Fibroblast of lung (primary cell): ENCODE data around the gene TMEM242. TPM values are rescaled to one million over a fixed set of nuclear protein-coding genes. Genes with fewer than 3 reads are reported as not detected.

Experiments used
- DNase-seq, 2 donors: peaks; one replicate each; pipeline versions ENCODE4 v3.0.0 to v3.0.0-alpha.2; 2010; ENCODE audit warnings: low read depth in 2 of 2
- H2AFZ ChIP-seq: 2 replicates; pipeline ENCODE4 v1.5.1; 2012; ENCODE audit warnings: low read length, control low read depth, inconsistent platforms
- H3K27ac ChIP-seq: 2 replicates; pipeline ENCODE4 v1.5.1; 2011; ENCODE audit warnings: low read length, control low read depth; ENCODE audit not compliant: insufficient read depth
- H3K27me3 ChIP-seq: 2 replicates; pipeline ENCODE4 v1.5.1; 2011; ENCODE audit warnings: mild to moderate bottlenecking, low read length; ENCODE audit not compliant: control insufficient read depth, insufficient read depth
- H3K36me3 ChIP-seq: 2 replicates; pipeline ENCODE4 v1.5.1; 2011; ENCODE audit warnings: low read length; ENCODE audit not compliant: control insufficient read depth, insufficient read depth
- H3K4me1 ChIP-seq: 2 replicates; pipeline ENCODE4 v1.5.1; 2011; ENCODE audit warnings: low read length; ENCODE audit not compliant: control insufficient read depth, insufficient read depth; ENCODE audit errors: extremely low read depth
- H3K4me2 ChIP-seq: 2 replicates; pipeline ENCODE4 v1.5.1; 2011; ENCODE audit warnings: low read length, control low read depth; ENCODE audit not compliant: insufficient read depth; ENCODE audit errors: extremely low read depth
- H3K4me3 ChIP-seq, 4 experiments: fragments of 200-600 bp in 1 of 4; sonication (generic) in 1 of 4; replicated peaks in 1 of 4; 2 replicates each; pipeline ENCODE4 v1.5.1; 2011 to 2016; ENCODE audit warnings: low read length in 4 of 4, low read depth in 3 of 4, mild to moderate bottlenecking in 3 of 4, control low read depth in 2 of 4, inconsistent platforms in 1 of 4, mixed read lengths in 1 of 4; ENCODE audit not compliant: insufficient read depth in 1 of 4; ENCODE audit errors: control extremely low read depth in 1 of 4
- H3K79me2 ChIP-seq: 2 replicates; pipeline ENCODE4 v1.5.1; 2012; ENCODE audit warnings: mild to moderate bottlenecking, low read length, inconsistent platforms; ENCODE audit not compliant: control insufficient read depth, insufficient read depth
- H3K9ac ChIP-seq: 2 replicates; pipeline ENCODE4 v1.5.1; 2011; ENCODE audit warnings: mild to moderate bottlenecking, low read length, control low read depth; ENCODE audit not compliant: insufficient read depth
- H3K9me3 ChIP-seq: 2 replicates; pipeline ENCODE4 v1.5.1; 2012; ENCODE audit warnings: low read depth, low read length; ENCODE audit not compliant: control insufficient read depth, insufficient read depth
- H4K20me1 ChIP-seq: 2 replicates; pipeline ENCODE4 v1.5.1; 2011; ENCODE audit warnings: low read length; ENCODE audit not compliant: control insufficient read depth, insufficient read depth; ENCODE audit errors: extremely low read depth
- CTCF ChIP-seq, 2 donors: IDR thresholded peaks in 1 of 2; conservative IDR thresholded peaks in 1 of 2; 1 replicate in 1 of 2; 2 replicates in 1 of 2; pipeline ENCODE4 v1.5.1; 2011 to 2012; ENCODE audit warnings: low read length in 2 of 2, control low read depth in 1 of 2, inconsistent platforms in 1 of 2, low read depth in 1 of 2, mild to moderate bottlenecking in 1 of 2
- EZH2 ChIP-seq: IDR thresholded peaks from 2 replicates; pipeline ENCODE4 v1.5.1; 2012; ENCODE audit warnings: low read length, control low read depth, mild to moderate bottlenecking; ENCODE audit errors: missing control alignments
- polyA plus RNA-seq, 2 donors: library from polyadenylated mRNA; depleted of rRNA in 1 of 2; stranded (reverse) in 1 of 2; unstranded in 1 of 2; fragments of >200 nt; gene quantifications; 2 replicates each; pipeline ENCODE4 v1.2.1, GENCODE V29; 2011 to 2012; ENCODE audit warnings: missing spikeins in 1 of 2
- total RNA-seq: library from RNA; depleted of rRNA; stranded (reverse); fragments of >200 nt; gene quantifications from 2 replicates; pipeline ENCODE4 v1.2.1, GENCODE V29; 2014

Gene TMEM242
- total and polyA plus RNA-seq, 2 donors (not counting 1 experiment from before 2014, with no cell fraction given): 7.3 to 7.8 TPM

GRCh38 chr6:157368359-157369049 lies 45.2 kb upstream of the TMEM242 start:
- TF ChIP-seq CTCF (conservative IDR thresholded peaks at IDR 0.05 in 1 of 2, IDR thresholded peaks at IDR 0.05 in 1 of 2; ENCODE audit: low read depth in 1 of 2, low read length in 2 of 2): no peak
- no peak for TF ChIP-seq EZH2
- Histone ChIP-seq H4K20me1 (no peaks in the 10 kb centered on the region), H3K27me3 (no peaks in the 10 kb centered on the region), H3K4me1 (no peaks in the 10 kb centered on the region), H3K9ac (no peak overlapping the region), H3K27ac (no peak overlapping the region), H3K4me2 (no peak overlapping the region), H3K4me3 (no peak overlapping the region), H2AFZ (no peak overlapping the region), H3K79me2 (no peaks in the 10 kb centered on the region), H3K9me3 (no peaks in the 10 kb centered on the region), H3K36me3 (no peaks in the 10 kb centered on the region)
- DNase-seq: no peak

GRCh38 chr6:157366648-157367047 lies 43.3 kb upstream of the TMEM242 start:
- no peak overlapping the region for H3K27ac ChIP-seq
- H3K9me3 ChIP-seq: no peaks in the 10 kb centered on the region
- TF ChIP-seq CTCF (conservative IDR thresholded peaks at IDR 0.05 in 1 of 2, IDR thresholded peaks at IDR 0.05 in 1 of 2; ENCODE audit: low read depth in 1 of 2, low read length in 2 of 2): no peak
- no peak for TF ChIP-seq EZH2
- H3K36me3 ChIP-seq: no peaks in the 10 kb centered on the region
- H4K20me1 ChIP-seq: no peaks in the 10 kb centered on the region
- no peak overlapping the region for H3K4me2 ChIP-seq
- H3K27me3 ChIP-seq: no peaks in the 10 kb centered on the region
- H3K4me1 ChIP-seq: no peaks in the 10 kb centered on the region
- H3K9ac ChIP-seq: no peak overlapping the region
- no peaks in the 10 kb centered on the region for H3K79me2 ChIP-seq
- no peak overlapping the region for H2AFZ ChIP-seq
- DNase-seq: no peak
- H3K4me3 ChIP-seq: no peak overlapping the region

- Histone ChIP-seq H3K9ac (no peak overlapping the region), H3K9me3 (no peaks in the 10 kb centered on the region), H3K4me1 (no peaks in the 10 kb centered on the region), H4K20me1 (no peaks in the 10 kb centered on the region), H3K27ac (no peak overlapping the region), H3K36me3 (no peaks in the 10 kb centered on the region), H3K79me2 (no peaks in the 10 kb centered on the region), H2AFZ (no peak overlapping the region), H3K27me3 (no peaks in the 10 kb centered on the region), H3K4me3 (no peak overlapping the region), H3K4me2 (no peak overlapping the region)
- TF ChIP-seq CTCF (conservative IDR thresholded peaks at IDR 0.05 in 1 of 2, IDR thresholded peaks at IDR 0.05 in 1 of 2; ENCODE audit: low read depth in 1 of 2, low read length in 2 of 2) (no peak), EZH2 (no peak)
- DNase-seq: peak in 1 of 2 donors; percentile 6
Measured at GRCh38 chr6:157364705-157365104, 41.4 kb upstream of the TMEM242 start.
